Neural crest cell (in vitro differentiated cells): ENCODE data around the gene PSTPIP1. TPM values are rescaled to one million over a fixed set of nuclear protein-coding genes. Genes with fewer than 3 reads are reported as not detected.

Experiments used
- DNase-seq: peaks from one replicate; pipeline ENCODE4 v3.0.0; 2021; ENCODE audit warnings: low read depth, mixed read lengths, low spot score
- H3K27ac Mint-ChIP-seq: one replicate; pipeline ENCODE4 v1.8.0; 2021; ENCODE audit warnings: mild to moderate bottlenecking, mixed read lengths; ENCODE audit not compliant: unreplicated experiment
- H3K27me3 Mint-ChIP-seq: 2 replicates; pipeline ENCODE4 v1.8.0; 2021; ENCODE audit warnings: low read depth, mild to moderate bottlenecking, mixed read lengths
- H3K36me3 Mint-ChIP-seq: 2 replicates; pipeline ENCODE4 v1.8.0; 2021; ENCODE audit warnings: low read depth, mild to moderate bottlenecking, mixed read lengths
- H3K4me1 Mint-ChIP-seq: 2 replicates; pipeline ENCODE4 v1.8.0; 2021; ENCODE audit warnings: mixed read lengths
- H3K4me3 Mint-ChIP-seq: one replicate; pipeline ENCODE4 v1.8.0; 2021; ENCODE audit warnings: mild to moderate bottlenecking, mixed read lengths
- H3K9me3 Mint-ChIP-seq: 2 replicates; pipeline ENCODE4 v1.8.0; 2021; ENCODE audit warnings: mixed read lengths
- total RNA-seq: library from RNA; stranded (reverse); gene quantifications from 2 replicates; pipeline ENCODE4 v1.2.1, GENCODE V29; 2021
- TF ChIP-seq, protein P1 (sequence below): fragments of 200-600 bp; sonication (generic); conservative IDR thresholded peaks from 2 replicates; pipeline ENCODE4 v1.5.0; 2021; ENCODE audit warnings: antibody characterized with exemption, mild to moderate bottlenecking

The PSTPIP1 gene
- total RNA-seq, 1 donor from 2014 or later = 0.84 TPM

DNA sequence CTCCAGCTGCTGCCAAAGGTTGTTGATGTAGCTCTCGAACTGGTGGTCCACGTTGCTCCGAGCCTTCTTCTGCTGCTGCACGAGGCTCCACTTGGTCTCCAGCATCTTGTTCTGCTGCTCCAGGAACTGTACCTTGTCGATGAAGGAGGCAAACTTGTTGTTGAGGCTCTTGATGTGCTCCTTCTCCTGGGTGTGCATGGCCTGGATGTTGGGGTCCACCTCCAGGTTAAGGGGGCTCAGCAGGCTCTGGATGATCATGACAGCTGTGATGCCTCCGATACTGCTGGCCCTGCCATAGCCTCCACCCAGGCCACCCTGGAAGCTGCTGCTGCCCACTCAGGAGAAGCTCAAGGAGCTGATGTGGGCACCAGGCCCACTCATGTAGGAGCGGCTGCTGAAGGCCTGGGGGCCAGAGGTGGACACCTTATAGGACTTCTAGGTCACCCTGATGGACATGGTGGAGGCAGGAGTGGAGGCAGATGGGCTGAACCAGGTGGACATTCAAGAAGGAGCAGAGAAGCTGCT is 14.9 kb upstream of the PSTPIP1 start:
- no peaks in the 10 kb centered on the region for H3K9me3 Mint-ChIP-seq
- no peaks in the 10 kb centered on the region for H3K4me1 Mint-ChIP-seq

DNA sequence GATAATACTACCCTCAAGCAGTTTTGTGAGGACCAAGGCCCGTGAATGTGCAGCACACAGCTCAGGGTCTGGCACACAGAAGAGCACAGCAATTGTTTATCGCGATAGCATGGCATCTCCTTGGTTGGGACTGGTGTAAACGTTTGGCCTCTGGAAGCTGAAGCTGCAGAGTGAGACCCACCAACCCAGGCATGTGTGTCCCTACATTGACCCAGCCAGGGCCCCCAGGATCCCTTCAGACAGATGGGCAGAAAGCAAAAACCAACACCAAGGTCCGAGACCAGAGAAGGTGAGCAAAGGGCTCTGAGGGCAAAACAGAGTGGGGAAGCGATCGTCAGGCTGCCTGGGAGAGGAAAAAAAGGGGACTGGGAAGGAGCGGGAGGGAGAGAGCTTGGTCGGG is 12.6 kb upstream of the PSTPIP1 start:
- H3K4me1 Mint-ChIP-seq = no peaks in the 10 kb centered on the region
- TF ChIP-seq, protein P1, sequence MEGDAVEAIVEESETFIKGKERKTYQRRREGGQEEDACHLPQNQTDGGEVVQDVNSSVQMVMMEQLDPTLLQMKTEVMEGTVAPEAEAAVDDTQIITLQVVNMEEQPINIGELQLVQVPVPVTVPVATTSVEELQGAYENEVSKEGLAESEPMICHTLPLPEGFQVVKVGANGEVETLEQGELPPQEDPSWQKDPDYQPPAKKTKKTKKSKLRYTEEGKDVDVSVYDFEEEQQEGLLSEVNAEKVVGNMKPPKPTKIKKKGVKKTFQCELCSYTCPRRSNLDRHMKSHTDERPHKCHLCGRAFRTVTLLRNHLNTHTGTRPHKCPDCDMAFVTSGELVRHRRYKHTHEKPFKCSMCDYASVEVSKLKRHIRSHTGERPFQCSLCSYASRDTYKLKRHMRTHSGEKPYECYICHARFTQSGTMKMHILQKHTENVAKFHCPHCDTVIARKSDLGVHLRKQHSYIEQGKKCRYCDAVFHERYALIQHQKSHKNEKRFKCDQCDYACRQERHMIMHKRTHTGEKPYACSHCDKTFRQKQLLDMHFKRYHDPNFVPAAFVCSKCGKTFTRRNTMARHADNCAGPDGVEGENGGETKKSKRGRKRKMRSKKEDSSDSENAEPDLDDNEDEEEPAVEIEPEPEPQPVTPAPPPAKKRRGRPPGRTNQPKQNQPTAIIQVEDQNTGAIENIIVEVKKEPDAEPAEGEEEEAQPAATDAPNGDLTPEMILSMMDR = no peak
- H3K27ac Mint-ChIP-seq = no peak overlapping the region
- no peaks in the 10 kb centered on the region for H3K9me3 Mint-ChIP-seq
- no peaks in the 10 kb centered on the region for H3K27me3 Mint-ChIP-seq
- no peaks in the 10 kb centered on the region for H3K36me3 Mint-ChIP-seq
- DNase-seq = no peak
- H3K4me3 Mint-ChIP-seq = no peak overlapping the region

More for the DNA sequence above, 14.9 kb upstream of the PSTPIP1 start:
- Mint-ChIP-seq H3K27ac (no peak overlapping the region), H3K4me3 (no peak overlapping the region), H3K27me3 (no peaks in the 10 kb centered on the region), H3K36me3 (no peaks in the 10 kb centered on the region)
- TF ChIP-seq, protein P1 = no peak
- DNase-seq = no peak

DNA sequence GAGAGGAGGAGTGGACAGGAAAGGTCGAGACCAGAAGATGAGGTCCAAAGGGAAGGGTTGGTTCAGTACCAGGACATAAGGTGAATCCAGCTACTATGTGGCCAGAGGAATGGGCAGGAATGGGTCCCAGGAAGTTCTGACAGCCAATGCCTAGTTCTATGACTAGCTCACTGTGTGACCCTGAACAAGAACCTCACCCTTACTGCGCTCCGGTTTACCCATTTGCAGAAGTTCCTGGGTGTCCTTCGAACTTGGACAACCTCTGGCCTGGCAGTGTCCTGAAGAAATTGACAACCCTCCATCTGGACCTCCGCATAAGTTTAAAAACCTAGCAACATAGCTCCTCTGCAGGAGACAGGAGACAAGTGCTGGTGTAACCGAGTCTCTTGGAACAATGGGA is 12.2 kb upstream of the PSTPIP1 start:
- Mint-ChIP-seq H3K4me3 (no peak overlapping the region), H3K36me3 (no peaks in the 10 kb centered on the region), H3K9me3 (no peaks in the 10 kb centered on the region), H3K27ac (no peak overlapping the region), H3K4me1 (no peaks in the 10 kb centered on the region), H3K27me3 (no peaks in the 10 kb centered on the region)
- TF ChIP-seq, protein P1 = no peak
- DNase-seq = no peak

DNA sequence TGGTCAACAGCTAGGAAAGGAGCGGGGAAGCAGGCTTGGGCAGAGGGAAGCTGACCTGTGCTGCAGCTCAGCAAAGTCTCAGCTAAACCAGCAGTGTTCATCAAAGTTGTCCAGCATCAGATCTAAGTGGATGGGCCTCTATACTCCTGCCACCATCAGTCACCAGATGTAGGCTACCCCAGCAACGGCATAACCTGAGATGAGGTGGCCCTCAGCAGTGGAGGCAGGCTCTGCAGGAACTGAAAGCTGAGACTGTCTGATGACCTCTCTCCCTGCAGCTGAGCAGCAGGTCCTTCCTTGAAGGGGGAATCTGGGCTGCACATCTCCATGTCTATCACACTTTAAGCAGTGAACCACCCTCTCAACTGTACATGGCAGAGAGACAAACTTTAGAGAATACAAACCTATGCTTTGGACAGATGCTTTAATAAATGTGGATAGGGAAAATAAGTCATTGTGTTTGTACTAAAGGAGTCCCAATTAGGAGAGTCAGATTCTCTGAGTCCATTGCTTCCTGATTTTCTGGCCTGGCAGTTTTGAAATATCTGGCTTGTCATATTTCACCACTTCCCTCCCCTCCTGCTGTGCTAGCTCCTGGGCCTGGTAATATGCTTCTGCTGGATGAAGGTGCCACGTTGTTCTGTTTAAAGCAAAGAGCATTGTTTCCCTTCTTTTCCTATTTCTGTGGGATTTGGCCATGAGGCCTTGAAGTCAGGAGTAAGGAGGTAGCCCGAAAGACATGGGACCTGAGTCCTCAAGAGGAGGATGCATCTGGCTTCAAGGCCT is 11.1 kb upstream of the PSTPIP1 start:
- DNase-seq = no peak
- Mint-ChIP-seq H3K4me3 (no peak overlapping the region), H3K27me3 (no peaks in the 10 kb centered on the region)

DNA sequence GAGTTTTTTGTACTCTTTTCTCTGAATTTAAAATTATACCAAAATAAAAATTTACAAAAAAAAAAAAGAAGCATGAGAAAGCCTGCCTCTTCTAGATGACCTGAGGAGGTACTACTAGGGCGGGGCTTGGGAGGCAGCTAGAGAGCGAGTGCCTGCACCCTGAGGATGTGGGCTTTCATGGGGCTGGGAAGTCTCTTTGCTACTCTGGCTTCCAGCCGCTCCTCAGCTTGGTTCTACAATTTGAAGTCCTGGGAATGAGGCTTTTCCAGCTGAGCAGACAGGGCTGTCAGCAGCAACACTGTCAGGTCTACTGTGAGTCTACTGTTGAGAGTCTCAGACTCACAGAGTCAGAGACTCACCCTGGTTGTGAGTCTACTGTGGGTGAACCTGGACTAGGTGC is 8.2 kb upstream of the PSTPIP1 start:
- DNase-seq = no peak
- Mint-ChIP-seq H3K9me3 (no peaks in the 10 kb centered on the region), H3K4me1 (peaks cover 15% of the 10 kb centered on the region), H3K36me3 (no peaks in the 10 kb centered on the region), H3K27me3 (no peaks in the 10 kb centered on the region), H3K27ac (no peak overlapping the region), H3K4me3 (no peak overlapping the region)
- TF ChIP-seq, protein P1 = no peak

More for the DNA sequence above, 11.1 kb upstream of the PSTPIP1 start:
- TF ChIP-seq, protein P1 = no peak
- no peak overlapping the region for H3K27ac Mint-ChIP-seq
- H3K36me3 Mint-ChIP-seq = no peaks in the 10 kb centered on the region
- peaks cover 7% of the 10 kb centered on the region for H3K4me1 Mint-ChIP-seq
- no peaks in the 10 kb centered on the region for H3K9me3 Mint-ChIP-seq
